Right lobe of liver (tissue), 4 donors: Measurements from ENCODE around the gene GABPB2.

Source experiments
- CTCF ChIP-seq, 4 donors: fragments of 200-600 bp in 3 of 4; fragments of 450-650 bp in 1 of 4; IDR thresholded peaks; one replicate each; pipeline versions ENCODE4 v1.5.1 to v1.8.0; 2016 to 2022; ENCODE audit warnings: antibody characterized with exemption in 4 of 4, mild to moderate bottlenecking in 2 of 4
- POLR2A ChIP-seq: fragments of 450-650 bp; IDR thresholded peaks from one replicate; pipeline ENCODE4 v1.6.1; 2017; ENCODE audit warnings: antibody characterized with exemption, mild to moderate bottlenecking
- donor health status: DM: no; HTN: no; CAD: no.
- donor health status: DM: no; HTN: no; CAD: no.
- donor health status: DM: no; HTN: yes; CAD: no.

DNA sequence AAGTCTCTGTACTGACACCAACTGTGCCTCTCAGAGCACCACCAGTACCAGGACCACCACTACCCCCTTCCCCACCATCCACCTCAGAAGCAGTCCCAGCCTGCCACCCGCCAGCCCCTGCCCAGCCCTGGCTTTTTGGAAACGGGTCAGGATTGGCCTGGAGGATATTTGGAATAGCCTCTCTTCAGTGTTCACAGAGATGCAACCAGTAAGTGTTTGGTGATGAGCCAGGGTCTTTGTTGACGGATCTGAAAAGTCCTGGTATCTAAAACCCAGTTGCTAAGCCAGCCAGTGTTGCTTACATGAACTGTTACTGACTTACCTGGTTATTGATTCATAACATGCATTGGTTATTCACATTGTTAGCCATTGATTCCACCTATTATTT lies 21.9 kb upstream of the GABPB2 start:
- TF ChIP-seq CTCF (IDR thresholded peaks at IDR 0.05) (peak in 1 of 4 donors; percentile 42), POLR2A (no peak)
